ENCODE measurements around the gene OR52E5.

The OR52E5 gene

GRCh38 chr11:5892908-5893307 lies at the start of gene OR52E5:
Gene OR52E5 (plus strand): TSS chr11:5893208. CDS start chr11:5900777, 7,569 bp downstream.
- DNase-seq: no peak

GRCh38 chr11:5846701-5847100 lies 46.3 kb upstream of the OR52E5 start:
- DNase-seq: no peak

GRCh38 chr11:5847711-5848110 lies 45.3 kb upstream of the OR52E5 start:
- DNase-seq: no peak

GRCh38 chr11:5851002-5851401 lies 42.0 kb upstream of the OR52E5 start:
- no peak for DNase-seq

GRCh38 chr11:5857590-5857989 lies 35.4 kb upstream of the OR52E5 start, which contains the start of gene OR52E8:
Gene OR52E8 (minus strand): TSS chr11:5857690. CDS start chr11:5857690, 0 bp downstream.
- DNase-seq: no peak

GRCh38 chr11:5865826-5866225 lies 27.2 kb upstream of the OR52E5 start:
- DNase-seq: no peak

- no peak for DNase-seq
These were observed 14.4 kb upstream of the OR52E5 start for GRCh38 chr11:5878564-5878963.

GRCh38 chr11:5880329-5880728 lies 12.7 kb upstream of the OR52E5 start, which contains the start of gene OR52E4:
Gene OR52E4 (plus strand): TSS chr11:5880629. CDS start chr11:5884293, 3,664 bp downstream.
- DNase-seq: no peak

- DNase-seq: no peak
These were observed 11.3 kb upstream of the OR52E5 start for GRCh38 chr11:5881756-5882155.

GRCh38 chr11:5887172-5887571 lies 5.8 kb upstream of the OR52E5 start:
- no peak for DNase-seq

- DNase-seq: no peak
These were observed 5.3 kb upstream of the OR52E5 start for GRCh38 chr11:5887661-5888060.

GRCh38 chr11:5891216-5891800 lies 1.7 kb upstream of the OR52E5 start:
- no peak for DNase-seq

GRCh38 chr11:5899534-5899933 lies 6.5 kb downstream of the OR52E5 start:
- no peak for DNase-seq

- no peak for DNase-seq
These were observed 17.5 kb downstream of the OR52E5 start for GRCh38 chr11:5910540-5910939.

- DNase-seq: no peak
These were observed 29.9 kb downstream of the OR52E5 start for GRCh38 chr11:5922749-5923426.

- no peak for DNase-seq
These were observed 30.4 kb downstream of the OR52E5 start for GRCh38 chr11:5923427-5923776.

- no peak for DNase-seq
These were observed 30.8 kb downstream of the OR52E5 start for GRCh38 chr11:5923794-5924193.

- no peak for DNase-seq
These were observed 35.3 kb downstream of the OR52E5 start for GRCh38 chr11:5928271-5928670.

GRCh38 chr11:5928811-5929210 lies 35.8 kb downstream of the OR52E5 start:
- no peak for DNase-seq

- no peak for DNase-seq
These were observed 36.8 kb downstream of the OR52E5 start for GRCh38 chr11:5929571-5930368.

GRCh38 chr11:5930614-5931013 lies 37.6 kb downstream of the OR52E5 start:
- no peak for DNase-seq

- DNase-seq: no peak
These were observed 38.1 kb downstream of the OR52E5 start for GRCh38 chr11:5931061-5931460.

GRCh38 chr11:5932671-5933070 lies 39.7 kb downstream of the OR52E5 start:
- no peak for DNase-seq

- no peak for DNase-seq
These were observed 40.1 kb downstream of the OR52E5 start for GRCh38 chr11:5933116-5933515.

Measured in activated CD4-positive, alpha-beta T cell treated with anti-CD3 and anti-CD28 coated beads for 1 hour (primary cell).